C1 segment of cervical spinal cord (tissue), 14 donors: ENCODE measurements around the gene AGO1.
"Not testable (repeated sequence)": the region's sequence is repeated elsewhere in the genome, so short reads cannot be mapped to it uniquely, and the experiment has no call there.

Experiments
- DNase-seq, 14 donors: peaks; one replicate each; lab custom pipeline; 2025; lab: John Stamatoyannopoulos, UW

Gene AGO1

GRCh38 chr1:35869245-35869950 is 13.6 kb upstream of the AGO1 start:
- not testable (repeated sequence) for DNase-seq

GRCh38 chr1:35870651-35871309 is 12.2 kb upstream of the AGO1 start:
- DNase-seq = no peak

- no peak for DNase-seq
These were observed 9.7 kb upstream of the AGO1 start for GRCh38 chr1:35873243-35873750.

GRCh38 chr1:35874115-35874514 is 8.9 kb upstream of the AGO1 start:
- not testable (repeated sequence) for DNase-seq

GRCh38 chr1:35876988-35877387 is 6.0 kb upstream of the AGO1 start:
- DNase-seq = no peak

GRCh38 chr1:35881850-35882273 is 1.1 kb upstream of the AGO1 start:
- no peak for DNase-seq

- DNase-seq = no peak
These were observed 444 bp upstream of the AGO1 start for GRCh38 chr1:35882586-35882944.

- DNase-seq = peak in 11 of 14 donors; percentile 3 to 69 (median 34)
These were observed 659 bp downstream of the AGO1 start for GRCh38 chr1:35883635-35884101.

- no peak for DNase-seq
These were observed 1.9 kb downstream of the AGO1 start for GRCh38 chr1:35884934-35885333.

- peak in 4 of 14 donors; percentile 2 to 18 (median 12) for DNase-seq
These were observed 3.1 kb downstream of the AGO1 start for GRCh38 chr1:35885961-35886558.

GRCh38 chr1:35886577-35887431 is 3.8 kb downstream of the AGO1 start:
- no peak for DNase-seq

- DNase-seq = no peak
These were observed 4.5 kb downstream of the AGO1 start for GRCh38 chr1:35887508-35887907.

GRCh38 chr1:35888255-35888654 is 5.2 kb downstream of the AGO1 start:
- DNase-seq = no peak

- not testable (repeated sequence) for DNase-seq
These were observed 6.0 kb downstream of the AGO1 start for GRCh38 chr1:35888981-35889380.

- DNase-seq = no peak
These were observed 10.3 kb downstream of the AGO1 start for GRCh38 chr1:35893051-35893879.

- peak in 6 of 14 donors; percentile 0 to 50 (median 18) for DNase-seq
These were observed 11.2 kb downstream of the AGO1 start for GRCh38 chr1:35894183-35894582.

- no peak for DNase-seq
These were observed 11.6 kb downstream of the AGO1 start for GRCh38 chr1:35894656-35895055.

GRCh38 chr1:35899941-35900340 is 16.9 kb downstream of the AGO1 start:
- DNase-seq = no peak

- no peak for DNase-seq
These were observed 18.2 kb downstream of the AGO1 start for GRCh38 chr1:35901235-35901634.

- DNase-seq = no peak
These were observed 19.7 kb downstream of the AGO1 start for GRCh38 chr1:35902671-35903070.

- DNase-seq = no peak
These were observed 31.7 kb downstream of the AGO1 start for GRCh38 chr1:35914717-35915116.
